ENCODE results near the gene APOL1. TPM values are rescaled to one million over a fixed set of nuclear protein-coding genes. Genes with fewer than 3 reads are reported as not detected.

Gene APOL1
- total RNA-seq: 33.2 and 57.9 TPM in 2 replicates

GRCh38 chr22:36252754-36253522, at the start of gene APOL1:
APOL1 (plus strand) TSS chr22:36253133; CDS start chr22:36254956, 1,823 bp downstream.

GRCh38 chr22:36239401-36240171, 13.3 kb upstream of the APOL1 start, which contains the start of gene APOL2:
APOL2 (minus strand) TSS chr22:36239527; CDS start chr22:36233162, 6,365 bp downstream.

Other genes with a start within 250 kb of the APOL1 start
- gene RBFOX2, start 224.3 kb upstream of the APOL1 start, total RNA-seq: 218 and 231 TPM in 2 replicates
- 25.2 and 45.2 TPM in 2 replicates for gene APOL3, start 92.4 kb upstream of the APOL1 start, total RNA-seq
- gene APOL4, start 51.3 kb upstream of the APOL1 start, total RNA-seq: 1.3 and 3.9 TPM in 2 replicates
- 45.4 and 59.2 TPM in 2 replicates for gene APOL2, start 13.6 kb upstream of the APOL1 start, total RNA-seq
- 342 and 487 TPM in 2 replicates for gene MYH9, start 134.8 kb downstream of the APOL1 start, total RNA-seq
- 27.8 and 38.8 TPM in 2 replicates for gene TXN2, start 228.5 kb downstream of the APOL1 start, total RNA-seq

Measured in smooth muscle cell of trachea (primary cell).